ENCODE data around the gene RNU2-63P. TPM values are rescaled to one million over a fixed set of nuclear protein-coding genes. Genes with fewer than 3 reads are reported as not detected.
A peak's percentile ranks its signal among the peaks of the same experiment; 100 is the strongest.
"Not testable (repeated sequence)": the region's sequence is repeated elsewhere in the genome, so short reads cannot be mapped to it uniquely, and the experiment has no call there.

Gene RNU2-63P
- polyA plus RNA-seq, 1 experiment = not detected

- H3K27ac ChIP-seq (ENCODE audit: low read depth, low read length) = no peak overlapping the region
- TF ChIP-seq CTCF (IDR thresholded peaks at IDR 0.05; ENCODE audit: low read depth, low read length) = no peak
- ChIA-PET CTCF (interaction anchor here (0.5 to 3.5 kb wide), 5 partner anchors 9 to 860 kb away, joined by 3 to 16 read pairs (median 3); no protein-coding TSS in a partner anchor), POLR2A (no interaction called here)
- DNase-seq (ENCODE audit: low read depth, low spot score) = no peak
- H3K9me3 ChIP-seq (ENCODE audit: control insufficient read depth, insufficient read depth, low read length) = no peaks in the 10 kb centered on the region
- H3K4me3 ChIP-seq (ENCODE audit: low read depth, low read length) = no peak overlapping the region
- peaks cover 6% of the 10 kb centered on the region for H3K27me3 ChIP-seq (ENCODE audit: control insufficient read depth, insufficient read depth, low read length)
Observed at GRCh38 chr2:88010136-88010535, 6.2 kb downstream of the RNU2-63P start.

GRCh38 chr2:88006912-88007439 lies 9.4 kb downstream of the RNU2-63P start:
- CTCF ChIA-PET = no interaction called here
- peaks cover 6% of the 10 kb centered on the region for H3K27me3 ChIP-seq (ENCODE audit: control insufficient read depth, insufficient read depth, low read length)
- no peak for TF ChIP-seq CTCF (IDR thresholded peaks at IDR 0.05; ENCODE audit: low read depth, low read length)
- no peak overlapping the region for H3K27ac ChIP-seq (ENCODE audit: low read depth, low read length)
- POLR2A ChIA-PET = no interaction called here
- no peak for DNase-seq (ENCODE audit: low read depth, low spot score)
- H3K9me3 ChIP-seq (ENCODE audit: control insufficient read depth, insufficient read depth, low read length) = no peaks in the 10 kb centered on the region
- H3K4me3 ChIP-seq (ENCODE audit: low read depth, low read length) = no peak overlapping the region

GRCh38 chr2:88005776-88006175 lies 10.6 kb downstream of the RNU2-63P start:
- Histone ChIP-seq H3K27me3 (ENCODE audit: control insufficient read depth, insufficient read depth, low read length) (peaks cover 6% of the 10 kb centered on the region), H3K27ac (ENCODE audit: low read depth, low read length) (no peak overlapping the region), H3K4me3 (ENCODE audit: low read depth, low read length) (no peak overlapping the region), H3K9me3 (ENCODE audit: control insufficient read depth, insufficient read depth, low read length) (no peaks in the 10 kb centered on the region)
- no peak for DNase-seq (ENCODE audit: low read depth, low spot score)
- CTCF ChIA-PET = interaction anchor here (0.6 kb wide), 1 partner anchor 299 kb away, joined by 5 read pairs; no protein-coding TSS in a partner anchor
- POLR2A ChIA-PET = no interaction called here
- TF ChIP-seq CTCF (IDR thresholded peaks at IDR 0.05; ENCODE audit: low read depth, low read length) = no peak

- peak; percentile 9; the same call in 1 of the 2 replicates for TF ChIP-seq CTCF (IDR thresholded peaks at IDR 0.05; ENCODE audit: low read depth, low read length)
- POLR2A ChIA-PET = no interaction called here
- no peak overlapping the region for H3K4me3 ChIP-seq (ENCODE audit: low read depth, low read length)
- no peak for DNase-seq (ENCODE audit: low read depth, low spot score)
- no peaks in the 10 kb centered on the region for H3K9me3 ChIP-seq (ENCODE audit: control insufficient read depth, insufficient read depth, low read length)
- H3K27me3 ChIP-seq (ENCODE audit: control insufficient read depth, insufficient read depth, low read length) = no peaks in the 10 kb centered on the region
- CTCF ChIA-PET = interaction anchor here (1.5 kb wide), 1 partner anchor 28 kb away, joined by 9 read pairs; no protein-coding TSS in a partner anchor
- peak overlapping the region; percentile 11 for H3K27ac ChIP-seq (ENCODE audit: low read depth, low read length)
Observed at GRCh38 chr2:88003074-88003755, 13.1 kb downstream of the RNU2-63P start.

GRCh38 chr2:88002359-88002707 lies 14.0 kb downstream of the RNU2-63P start:
- Histone ChIP-seq H3K9me3 (ENCODE audit: control insufficient read depth, insufficient read depth, low read length) (no peaks in the 10 kb centered on the region), H3K4me3 (ENCODE audit: low read depth, low read length) (no peak overlapping the region), H3K27me3 (ENCODE audit: control insufficient read depth, insufficient read depth, low read length) (no peaks in the 10 kb centered on the region), H3K27ac (ENCODE audit: low read depth, low read length) (no peak overlapping the region)
- DNase-seq (ENCODE audit: low read depth, low spot score) = no peak
- TF ChIP-seq CTCF (IDR thresholded peaks at IDR 0.05; ENCODE audit: low read depth, low read length) = no peak
- ChIA-PET POLR2A (no interaction called here), CTCF (interaction anchor here (0.6 to 2.8 kb wide), 7 partner anchors 8 to 492 kb away, joined by 3 to 16 read pairs (median 4); no protein-coding TSS in a partner anchor)

GRCh38 chr2:88000474-88000873 lies 15.9 kb downstream of the RNU2-63P start:
- POLR2A ChIA-PET = not testable (repeated sequence)

More at GRCh38 chr2:88000474-88000873, 15.9 kb downstream of the RNU2-63P start:
- H3K4me3 ChIP-seq (ENCODE audit: low read depth, low read length); DNase-seq (ENCODE audit: low read depth, low spot score); H3K27ac ChIP-seq (ENCODE audit: low read depth, low read length); H3K27me3 ChIP-seq (ENCODE audit: control insufficient read depth, insufficient read depth, low read length); H3K9me3 ChIP-seq (ENCODE audit: control insufficient read depth, insufficient read depth, low read length): not testable (repeated sequence)
- CTCF ChIA-PET = interaction anchor here (2.8 kb wide), 1 partner anchor 10 kb away, joined by 16 read pairs; no protein-coding TSS in a partner anchor
